Stimulated activated CD4-positive, alpha-beta T cell treated with anti-CD3 and anti-CD28 coated beads, TNF-alpha, amount 100 ng/mL, for 4 hours (primary cell): ENCODE results near the gene IFI27L2.

Source experiments
- DNase-seq, 3 experiments: peaks; one replicate each; pipeline ENCODE4 v3.0.0-alpha.2; 2020; ENCODE audit warnings: low read depth in 3 of 3

Gene IFI27L2

DNA sequence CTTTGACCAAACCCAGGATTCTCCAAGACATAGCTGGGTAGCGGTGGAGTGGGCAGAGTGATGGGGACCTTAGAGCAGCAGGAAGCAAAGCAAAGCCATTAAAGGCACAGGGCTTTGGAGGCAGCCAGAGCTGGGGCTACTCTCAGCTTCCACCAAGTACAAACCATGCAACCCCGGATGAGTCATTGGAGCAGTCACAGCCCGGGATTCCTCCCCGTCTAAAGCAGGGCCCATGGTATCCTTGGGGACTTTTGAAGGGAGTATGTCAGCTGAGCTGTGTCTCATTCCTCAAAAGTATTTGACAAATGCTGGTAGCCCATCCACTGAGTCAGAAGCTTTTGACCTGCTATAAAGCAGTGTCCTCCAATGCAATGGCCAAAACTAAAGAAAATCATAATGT, 28.6 kb downstream of the IFI27L2 start:
- DNase-seq: no peak

DNA sequence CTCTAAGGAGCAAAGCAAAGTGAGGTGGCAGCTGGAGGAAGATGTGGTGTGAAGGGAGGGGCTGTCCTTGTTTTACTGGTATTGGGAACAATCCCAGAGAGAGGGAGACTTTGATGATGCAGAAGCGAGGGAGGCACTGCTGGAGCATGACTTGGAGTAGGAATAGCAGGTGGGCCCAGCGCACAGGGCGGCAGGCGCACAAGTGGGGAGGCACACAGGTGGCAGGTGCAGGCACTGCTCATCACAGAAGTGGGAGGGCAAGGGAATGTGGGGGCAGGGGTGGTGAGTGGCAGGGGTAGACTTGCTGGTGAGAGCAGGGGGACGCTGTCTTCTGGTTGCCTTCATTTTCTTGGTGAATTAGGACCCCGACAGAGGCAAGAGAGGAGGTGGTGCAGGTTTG, 30.4 kb downstream of the IFI27L2 start:
- DNase-seq: no peak

DNA sequence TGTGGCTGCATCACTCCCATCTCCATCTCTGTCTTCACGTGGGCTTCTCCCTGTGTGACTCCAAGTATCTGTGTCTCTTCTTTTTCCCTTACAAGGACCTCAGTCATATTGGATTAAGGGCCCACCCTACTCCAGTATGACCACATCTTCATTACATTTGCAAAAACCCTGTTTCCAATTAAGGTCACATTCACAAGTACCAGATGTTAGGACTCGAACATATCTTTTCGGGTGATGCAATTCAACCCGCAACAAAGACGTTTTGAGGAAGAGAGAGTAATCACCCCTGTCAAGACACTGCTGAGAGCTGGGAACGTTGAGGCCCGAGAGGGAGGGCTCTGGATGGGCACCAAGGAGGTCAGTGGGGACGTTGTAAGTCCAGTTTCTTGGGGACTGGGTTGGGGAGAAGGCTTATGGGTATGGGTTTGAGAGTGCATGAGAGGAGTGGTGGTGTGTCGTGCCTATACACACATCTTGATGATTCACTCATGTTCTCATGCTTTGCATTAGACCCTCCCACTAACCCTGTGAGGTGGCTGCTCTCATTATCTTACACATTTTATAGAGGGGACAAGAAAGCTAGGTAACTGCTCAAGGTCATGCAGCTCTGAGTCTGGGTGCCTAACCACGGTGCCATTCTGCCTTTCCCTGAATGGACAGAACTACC, 30.9 kb downstream of the IFI27L2 start:
- DNase-seq: no peak

DNA sequence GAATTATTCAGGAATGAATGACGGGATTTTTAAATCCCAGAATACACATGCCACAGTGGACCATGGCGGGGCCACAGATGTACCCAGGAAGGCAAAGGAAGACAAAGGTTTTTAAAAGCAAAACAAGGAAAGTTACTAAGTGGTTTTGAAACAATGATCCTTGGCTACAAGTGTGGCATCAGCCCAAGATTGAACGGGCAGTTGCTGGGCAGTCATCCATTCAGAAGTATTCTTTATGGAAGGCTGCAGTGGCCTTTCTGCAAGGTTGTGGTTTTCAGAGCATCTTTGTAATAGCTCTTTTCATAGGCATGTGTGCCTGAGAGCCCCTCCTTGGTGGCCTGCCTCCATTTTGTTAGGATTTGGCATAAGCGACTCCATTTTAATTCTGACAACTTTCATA, 32.3 kb downstream of the IFI27L2 start:
- no peak for DNase-seq

DNA sequence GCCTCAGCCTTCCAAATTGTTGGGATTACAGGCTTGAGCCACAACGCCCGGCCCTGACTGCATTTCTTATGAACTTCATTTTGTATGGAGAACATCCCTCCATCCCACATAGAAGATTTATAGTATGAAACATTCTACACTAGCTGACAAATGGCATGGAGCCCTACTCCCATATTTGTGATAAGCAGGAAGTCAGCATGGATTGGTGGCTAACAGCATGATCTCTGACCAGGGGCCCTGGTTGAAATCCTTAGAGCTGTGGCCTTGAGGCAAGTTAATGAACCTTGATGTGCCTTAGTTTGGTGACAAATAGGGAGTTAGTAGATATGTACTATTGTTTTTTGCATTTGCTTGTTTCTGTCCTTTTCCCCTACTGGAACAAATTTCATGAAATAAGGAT, 36.0 kb downstream of the IFI27L2 start:
- no peak for DNase-seq

DNA sequence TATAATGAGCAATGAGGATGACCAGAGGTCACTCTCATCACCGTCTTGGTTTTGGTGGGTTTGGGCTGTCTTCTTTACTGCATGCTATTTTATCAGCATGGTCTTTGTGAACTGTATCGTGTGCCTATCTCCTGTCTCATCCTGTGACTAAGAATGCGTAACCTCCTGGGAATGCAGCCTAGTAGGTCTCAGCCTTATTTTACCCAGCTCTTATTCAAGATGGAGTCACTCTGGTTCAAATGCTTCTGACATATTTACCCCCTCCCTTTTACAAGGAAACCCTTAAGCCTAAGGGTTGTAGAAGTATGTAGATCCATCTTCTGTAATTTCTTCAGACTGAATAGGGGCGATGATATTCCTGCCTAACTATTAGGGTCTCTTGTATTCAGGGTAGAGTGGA, 39.9 kb downstream of the IFI27L2 start:
- no peak for DNase-seq

DNA sequence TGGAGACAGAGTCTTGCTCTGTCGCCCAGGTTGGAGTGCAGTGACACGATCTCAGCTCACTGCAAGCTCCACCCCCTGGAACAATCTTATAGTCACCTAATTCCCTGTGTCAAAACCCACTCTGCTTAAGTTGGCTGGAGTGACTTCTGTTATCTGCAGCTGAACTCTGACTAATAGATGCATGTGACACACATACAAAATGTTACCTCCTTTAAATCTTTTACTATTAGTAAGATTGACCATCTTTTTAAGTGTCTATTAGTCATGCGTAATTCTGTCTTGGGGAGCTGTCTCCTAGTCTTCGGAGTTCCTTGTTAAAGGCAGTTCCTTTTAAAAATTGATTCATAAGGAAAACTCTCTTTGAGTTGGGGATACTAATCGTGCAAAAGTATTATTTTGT, 40.9 kb downstream of the IFI27L2 start:
- DNase-seq: no peak

DNA sequence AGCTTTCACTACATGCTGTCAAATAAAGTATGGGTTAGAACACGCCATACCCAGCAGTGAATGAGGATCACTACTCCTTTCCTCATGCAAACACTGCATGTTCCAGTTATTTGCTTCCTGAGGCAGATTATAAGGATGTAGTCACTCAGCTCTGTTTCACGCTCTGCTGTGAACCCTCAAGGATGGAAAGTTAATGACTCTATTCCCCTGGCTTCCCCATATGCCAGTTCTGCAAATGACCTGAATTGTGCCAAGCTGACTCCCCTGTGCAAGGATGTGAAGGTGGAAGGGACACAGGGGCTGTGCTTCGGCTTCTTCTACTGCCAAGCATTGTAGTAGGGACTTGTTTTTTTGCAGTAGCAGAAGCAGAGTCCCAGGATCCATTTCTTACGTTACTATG, 41.5 kb downstream of the IFI27L2 start:
- DNase-seq: no peak

DNA sequence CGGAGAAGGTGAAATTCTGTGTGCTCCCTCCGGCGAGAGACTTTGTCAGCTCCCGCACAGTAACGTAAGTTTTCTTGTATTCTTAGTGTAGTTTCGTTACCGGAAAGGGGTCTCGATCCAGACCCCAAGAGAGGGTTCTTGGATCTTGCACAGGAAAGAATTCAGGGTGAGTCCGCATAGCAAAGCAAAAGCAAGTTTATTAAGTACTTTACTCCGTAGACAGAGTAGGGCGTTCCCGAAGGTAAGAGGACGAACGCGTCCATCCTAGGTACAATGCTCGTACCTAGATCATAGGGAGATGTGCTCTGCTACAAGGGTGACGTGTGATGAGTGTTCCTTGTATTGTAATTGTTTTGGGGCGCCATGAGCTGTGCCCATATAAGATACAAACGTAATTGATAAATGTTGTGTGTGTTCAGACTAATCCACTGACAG, 48.0 kb downstream of the IFI27L2 start:
- no peak for DNase-seq

DNA sequence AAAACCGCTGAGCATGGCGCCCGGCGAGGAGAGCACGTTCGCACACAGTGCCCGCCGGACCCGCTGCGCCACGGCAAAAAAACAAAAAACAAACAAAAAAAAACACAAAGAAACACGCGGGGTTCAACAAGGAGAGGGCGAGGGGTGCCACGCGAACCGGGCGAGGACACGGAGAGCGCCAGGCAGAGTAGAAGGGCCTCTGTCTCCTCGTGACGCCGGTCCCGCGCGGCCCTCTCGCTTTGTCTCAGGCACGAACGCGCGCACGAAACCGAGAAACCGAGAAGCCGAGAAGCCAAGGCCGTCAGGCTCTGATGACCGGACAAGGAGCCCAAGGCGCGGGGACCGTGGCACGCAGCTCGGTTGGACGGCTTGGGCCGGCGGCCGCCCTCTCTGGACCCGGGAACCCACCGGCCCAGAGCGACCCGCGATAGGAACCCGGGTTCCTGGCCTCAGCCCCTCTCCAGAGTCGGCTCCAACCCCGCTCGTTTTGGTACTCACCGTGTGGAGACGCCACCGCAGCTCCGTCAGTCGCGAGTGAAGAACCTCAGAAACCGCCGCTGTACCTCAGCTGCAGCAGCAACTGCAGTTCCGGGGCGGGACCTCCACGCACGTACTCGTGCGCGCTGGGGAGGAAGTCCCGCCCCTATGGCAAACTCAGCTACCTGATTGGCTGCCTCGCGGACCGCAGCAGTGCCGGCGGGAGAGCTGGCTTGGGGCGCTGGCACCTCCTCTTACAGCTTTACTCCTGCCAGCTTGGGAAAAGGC, 48.6 kb downstream of the IFI27L2 start, which contains the start of the genes DDX24 and IFI27L1:
Gene DDX24, minus strand, starts transcription at position 582 of the 765 bp plus-strand sequence. CDS start 1,460 bp downstream, outside the sequence.
Gene IFI27L1, plus strand, starts transcription at position 690 of the 765 bp plus-strand sequence. CDS start 15,628 bp downstream, outside the sequence.
- DNase-seq: peak; percentile 91 to 93 (median 92)

DNA sequence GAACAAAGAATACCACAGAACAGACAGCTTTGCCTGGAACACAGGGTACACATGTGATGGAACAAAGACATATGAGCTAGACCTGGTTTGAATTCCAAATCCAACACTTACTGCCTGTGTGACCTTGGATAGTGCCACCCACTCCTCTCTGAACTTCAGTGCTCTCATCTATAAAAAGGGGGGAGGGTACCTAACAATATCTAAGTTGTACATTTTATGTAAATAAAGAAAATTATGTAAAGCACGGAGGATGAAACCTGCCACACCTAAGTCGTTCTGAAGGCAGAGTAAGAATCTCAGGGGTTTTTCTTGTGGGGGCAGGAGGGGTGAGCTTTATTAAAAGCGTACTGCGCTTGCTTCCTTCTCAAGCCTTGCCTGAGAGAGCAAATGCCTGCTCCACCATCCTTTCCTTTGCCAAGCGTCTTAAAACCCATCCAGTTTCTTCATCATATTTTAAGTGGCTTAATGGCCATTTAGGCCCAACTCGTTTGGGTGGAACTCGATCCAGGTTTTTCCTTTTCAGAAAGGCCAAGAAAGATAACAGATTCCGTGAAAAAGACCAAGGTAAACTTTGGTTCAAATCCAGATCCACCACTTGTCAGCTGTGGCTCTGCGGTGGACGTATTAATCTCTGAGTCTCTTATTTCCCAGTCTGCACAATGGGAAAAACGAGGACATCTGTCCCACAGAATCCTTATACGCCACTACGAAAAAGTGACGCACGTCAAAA, 49.3 kb downstream of the IFI27L2 start:
- DNase-seq: peak in 1 of 3 experiments; percentile 15

DNA sequence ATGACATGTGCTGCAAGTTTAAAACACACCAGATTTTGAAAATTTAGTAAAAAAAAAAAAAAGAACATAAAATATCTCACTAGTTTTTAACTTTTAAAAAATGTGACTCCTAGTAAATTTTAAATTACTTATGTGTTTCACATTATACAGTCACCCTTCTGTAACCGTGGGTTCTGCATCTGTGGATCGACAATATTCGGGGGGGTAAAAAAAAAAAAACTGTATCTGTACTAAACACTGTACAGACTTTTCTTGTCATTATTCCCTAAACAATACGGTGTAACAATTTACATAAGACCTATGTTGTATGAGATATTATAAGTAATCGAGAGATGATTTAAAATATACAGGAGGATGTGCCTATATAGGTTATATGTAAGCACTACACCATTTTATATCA, 51.6 kb downstream of the IFI27L2 start:
- DNase-seq: no peak
